HG03520 (cell line): Measurements from ENCODE around the gene A1CF.

ENCODE experiments used
- ATAC-seq: cut with Tn5 transposase; IDR thresholded peaks from one replicate; pipeline ENCODE4 v1.9.1; 2021; ENCODE audit warnings: mild to moderate bottlenecking, moderate library complexity; ENCODE audit not compliant: unreplicated experiment

A1CF gene

DNA sequence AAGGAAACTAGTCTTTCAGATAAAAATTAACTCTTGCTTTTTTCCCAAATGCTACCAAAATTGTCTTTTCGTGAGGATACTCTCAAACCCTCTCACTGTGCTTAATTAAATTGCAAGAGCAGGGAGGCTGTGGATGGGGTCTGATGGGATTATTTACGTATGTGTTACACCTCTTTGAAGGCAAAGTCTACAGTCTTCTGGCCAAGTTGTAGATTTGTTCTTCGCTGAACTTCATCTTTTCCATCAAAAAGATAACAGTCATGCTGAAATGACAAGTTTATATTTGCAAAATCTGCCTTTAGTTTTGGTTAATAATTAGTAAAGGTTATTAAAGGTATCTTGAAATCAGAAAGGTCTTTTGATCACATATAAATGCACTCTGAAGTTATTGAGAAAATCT lies 22.7 kb downstream of the A1CF start:
- no peak for ATAC-seq

DNA sequence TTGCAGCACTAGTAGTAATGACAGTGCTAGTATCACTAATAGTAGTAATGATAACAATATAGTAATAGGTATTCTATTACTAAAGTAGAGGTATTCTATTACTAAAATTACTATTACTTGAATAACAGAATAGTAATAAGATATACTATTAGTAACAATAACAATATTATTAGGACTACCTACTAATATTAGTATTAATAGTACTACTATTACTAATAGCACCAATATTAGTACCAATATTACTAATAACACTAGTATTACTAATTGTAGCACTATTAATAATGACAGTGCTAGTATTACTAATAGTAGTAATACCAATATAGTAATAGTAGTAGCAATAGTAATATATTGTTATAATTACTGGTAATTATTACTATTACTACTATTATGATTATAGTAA lies 24.1 kb downstream of the A1CF start:
- ATAC-seq, result no peak

DNA sequence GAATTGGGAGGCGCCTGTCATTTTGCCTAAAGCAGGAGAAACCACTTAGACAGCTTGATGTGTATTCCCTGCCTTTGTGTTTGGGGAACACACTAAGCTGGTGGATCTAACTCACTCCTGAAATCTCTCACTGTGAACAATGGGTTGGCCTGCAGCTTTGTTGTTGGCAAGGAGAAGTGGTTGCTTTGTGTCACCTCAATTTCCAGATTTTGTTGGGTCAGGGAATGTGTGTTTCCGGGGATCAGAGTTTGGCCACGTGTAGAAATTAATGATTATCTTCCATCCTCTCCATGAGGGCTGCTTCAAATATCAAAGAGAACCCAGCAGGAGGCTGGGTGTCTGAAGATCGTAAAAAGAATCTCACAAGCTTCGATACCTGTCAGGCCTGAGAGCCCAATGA lies 27.8 kb downstream of the A1CF start:
- no peak for ATAC-seq

DNA sequence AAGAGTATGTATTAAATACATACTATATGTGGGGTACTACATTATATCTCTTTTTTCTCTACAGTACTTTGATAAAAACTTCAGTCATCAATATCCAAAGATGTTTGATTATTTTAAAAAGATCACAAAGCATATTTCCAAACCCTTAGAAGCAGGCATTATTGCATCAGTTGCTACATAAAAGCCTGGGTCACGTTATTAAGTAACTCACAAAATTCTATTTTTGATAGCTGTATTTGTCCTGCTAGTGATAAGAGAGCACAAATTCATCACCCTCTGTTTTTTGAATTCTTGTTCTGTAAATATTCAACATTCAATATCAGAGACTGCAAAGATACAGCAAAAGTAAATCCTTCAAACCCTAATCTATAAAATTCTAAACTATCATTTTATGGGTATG lies 30.0 kb downstream of the A1CF start:
- ATAC-seq, result no peak

DNA sequence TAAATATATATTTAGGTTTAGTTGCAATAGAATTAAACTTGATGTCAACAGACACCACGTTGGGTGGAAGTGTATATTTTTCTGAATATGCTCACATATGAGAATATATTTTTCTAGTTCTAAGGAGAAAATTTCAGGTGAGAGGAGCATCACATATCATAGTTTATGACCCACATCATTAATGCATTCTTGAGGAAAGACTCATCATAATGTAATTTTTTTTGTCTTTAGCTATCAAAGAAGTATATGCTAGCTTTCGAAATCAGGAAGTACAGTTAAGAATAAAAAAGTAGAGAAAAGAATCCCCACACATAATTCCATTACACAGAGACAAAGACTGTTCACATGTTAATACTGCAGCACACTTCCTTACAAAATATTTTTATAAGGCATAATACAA lies 30.4 kb downstream of the A1CF start:
- no peak for ATAC-seq

DNA sequence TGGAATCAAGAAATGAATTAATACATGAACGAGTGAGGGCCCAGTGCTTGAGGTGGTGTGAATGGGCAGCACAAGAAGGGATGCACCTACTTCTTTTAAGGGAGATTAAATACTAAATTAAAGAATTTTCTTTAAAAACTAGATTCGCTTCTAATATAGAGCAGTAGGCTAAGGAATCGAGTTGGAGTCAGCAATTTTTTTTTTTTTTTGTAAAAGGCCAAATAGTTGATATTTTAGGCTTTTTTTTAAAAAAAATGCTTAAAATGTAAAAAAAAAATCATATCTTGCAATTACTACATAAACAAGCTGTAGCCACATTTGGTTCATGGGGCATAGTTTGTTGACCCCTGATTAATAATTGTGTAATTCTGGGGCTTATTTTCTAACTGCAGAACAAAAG lies 31.9 kb downstream of the A1CF start:
- no peak for ATAC-seq

DNA sequence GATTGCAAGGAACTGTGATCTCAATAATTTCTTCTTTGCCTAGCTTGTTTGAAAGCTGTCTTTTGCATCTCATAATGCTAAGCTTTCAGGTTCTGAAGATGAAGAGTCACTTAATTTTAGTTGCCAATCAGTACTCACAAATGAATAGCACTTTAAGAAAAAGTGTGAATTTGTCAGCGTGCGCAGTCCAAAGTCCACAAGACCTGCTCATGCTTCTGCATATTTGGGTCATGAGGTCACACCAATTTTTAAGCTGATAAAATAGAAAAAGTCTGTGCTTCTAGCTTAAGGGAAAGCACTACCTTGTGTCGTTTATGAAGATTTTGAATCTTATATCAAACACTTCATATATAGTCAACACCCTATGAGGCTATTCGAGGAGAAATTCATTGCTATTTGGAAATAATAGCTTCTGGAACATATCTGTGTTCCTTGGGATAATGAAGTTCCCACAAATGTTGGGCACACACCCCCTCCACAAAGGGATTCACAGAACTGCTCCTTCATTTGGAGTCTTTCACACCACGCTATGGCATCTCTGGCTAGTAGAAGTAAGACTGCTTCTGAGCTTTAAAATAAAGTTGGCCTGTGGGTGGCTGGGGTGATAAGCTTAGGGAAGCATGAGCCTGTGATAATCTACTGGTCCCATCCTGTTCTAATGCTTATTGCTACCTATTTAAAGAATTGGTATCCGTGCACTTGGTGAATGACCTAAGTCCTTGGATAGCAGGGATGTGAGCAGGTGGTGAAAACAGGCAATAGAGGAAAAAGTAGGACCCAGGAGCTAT lies 33.3 kb downstream of the A1CF start:
- ATAC-seq, result no peak

DNA sequence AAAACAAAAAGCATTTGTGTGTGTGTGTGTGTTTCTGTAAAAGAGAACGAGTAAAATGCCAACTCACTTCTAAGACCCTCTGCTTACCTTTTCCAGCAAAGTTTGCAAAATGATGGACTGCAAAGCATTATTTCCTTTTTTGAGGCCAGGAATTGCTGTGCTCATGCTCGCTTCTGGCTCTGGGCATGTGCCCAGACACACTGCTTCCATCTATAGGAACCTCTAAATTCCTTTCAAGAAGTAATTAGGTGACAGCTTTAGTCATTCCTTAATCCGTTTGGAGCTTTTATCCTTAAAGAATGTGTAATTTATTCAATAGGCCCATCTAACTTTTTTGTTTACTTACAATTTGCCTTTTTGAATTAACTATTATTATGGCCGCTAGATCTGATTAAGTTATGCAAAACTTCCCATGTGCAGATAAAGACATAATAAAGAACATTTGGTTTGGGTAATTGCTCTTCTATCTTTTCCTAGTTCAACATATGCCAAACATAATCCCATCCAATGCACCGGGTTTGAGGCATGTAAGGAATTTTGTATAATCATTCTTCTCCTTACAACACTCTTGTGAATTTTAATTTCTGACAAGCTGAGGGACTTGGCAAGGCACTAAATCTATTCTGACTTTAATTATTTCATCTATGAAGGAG lies 34.7 kb downstream of the A1CF start:
- no peak for ATAC-seq

DNA sequence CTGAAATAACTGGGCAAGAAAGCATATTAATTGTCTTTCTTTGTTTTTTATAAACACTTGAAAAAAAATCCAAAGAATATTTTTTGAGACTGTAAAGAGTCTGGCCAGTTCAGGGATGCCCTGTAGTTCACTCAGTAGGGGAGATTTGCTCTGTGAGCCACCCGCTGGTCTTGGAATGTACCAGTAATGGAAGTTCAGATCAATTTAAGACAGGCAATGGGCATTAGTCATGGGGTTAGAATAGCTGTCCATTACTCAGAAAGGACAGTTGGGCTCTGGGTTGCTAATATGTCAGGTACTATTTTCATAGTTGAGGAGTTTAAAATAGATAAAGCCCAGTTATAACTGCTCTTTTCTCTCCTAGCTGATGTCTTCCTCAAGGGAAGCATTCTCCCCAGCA lies 38.7 kb downstream of the A1CF start:
- ATAC-seq, result no peak

DNA sequence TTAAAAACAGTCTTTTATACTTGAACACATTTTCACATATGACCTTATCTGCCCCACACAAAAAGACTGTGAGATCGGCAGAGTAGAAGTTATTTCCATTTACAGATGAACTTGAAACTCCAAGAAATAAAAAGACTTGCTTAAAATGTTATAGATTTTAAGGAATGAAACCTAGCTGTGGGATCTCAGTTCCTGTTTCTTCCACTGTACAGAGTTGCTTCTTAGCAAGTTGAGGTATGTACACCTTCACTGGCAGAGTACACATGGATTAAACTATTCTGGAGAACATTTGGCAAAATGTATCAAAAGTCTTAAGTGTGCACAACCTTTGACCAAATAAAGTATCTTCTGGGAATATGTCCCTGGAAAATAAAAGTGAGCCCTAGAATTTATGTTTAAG lies 48.3 kb downstream of the A1CF start:
- ATAC-seq, result no peak

DNA sequence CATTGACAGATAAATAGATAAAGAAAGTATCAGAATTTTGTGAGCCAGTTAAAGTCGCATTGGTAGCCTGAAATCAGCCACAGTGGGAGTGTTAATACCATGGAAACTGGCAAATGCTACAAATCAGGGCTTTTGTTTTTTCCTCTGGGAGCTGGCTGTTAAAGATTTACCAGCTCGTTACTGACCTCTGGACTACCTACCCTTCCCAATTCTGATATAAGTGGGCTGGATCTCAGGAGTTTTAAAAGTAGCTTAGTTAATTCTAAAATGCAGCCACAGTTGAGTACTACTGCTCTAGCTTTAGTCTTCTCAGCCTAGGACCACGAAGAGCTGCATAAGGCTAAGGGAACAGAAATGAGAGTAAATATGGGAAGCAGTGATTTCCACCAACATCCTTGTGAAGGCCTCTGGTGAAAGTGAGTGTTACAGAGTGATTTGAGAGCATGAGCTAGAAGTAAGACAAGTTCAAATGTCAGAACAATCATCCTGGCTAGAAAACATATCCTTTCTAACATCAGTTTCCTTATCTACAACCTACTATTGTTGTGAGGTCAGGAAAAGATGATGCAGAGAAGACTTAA lies 53.2 kb downstream of the A1CF start:
- no peak for ATAC-seq

DNA sequence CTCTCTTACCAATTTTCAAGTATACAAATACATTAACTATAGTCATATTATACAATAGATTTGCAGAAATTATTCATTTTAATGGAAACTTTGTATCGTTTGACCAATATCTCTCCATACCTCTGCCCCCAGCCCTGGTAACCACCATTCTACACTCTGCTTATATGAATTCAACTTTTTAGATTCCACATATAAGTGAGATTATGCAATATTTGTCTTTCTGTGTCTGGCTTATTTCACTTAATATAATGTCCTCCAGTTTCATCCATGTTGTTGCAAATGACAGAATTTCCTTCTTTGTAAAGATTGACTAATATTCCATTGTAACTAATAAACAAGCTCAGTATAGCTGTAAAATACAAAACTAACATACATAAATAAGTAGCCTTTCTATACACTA lies 55.4 kb downstream of the A1CF start:
- no peak for ATAC-seq

DNA sequence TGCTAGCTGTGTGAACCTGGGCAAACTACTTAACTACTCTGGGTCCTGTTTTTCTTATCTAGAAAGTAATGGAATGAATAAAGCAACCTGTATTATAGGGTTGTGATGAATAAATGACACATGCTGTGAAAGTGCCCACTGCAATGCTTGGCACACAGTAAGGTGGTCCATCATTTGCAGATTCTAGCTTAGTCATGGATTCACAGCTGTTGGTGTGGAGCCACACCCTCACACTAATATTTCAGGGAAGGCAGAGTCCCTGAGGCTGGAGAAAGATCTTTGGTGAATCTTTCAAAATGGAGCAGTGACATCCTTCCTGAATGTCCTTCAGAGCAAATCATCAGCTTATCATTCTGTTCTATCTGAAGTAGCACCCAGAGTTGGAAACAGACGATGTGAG lies 60.6 kb downstream of the A1CF start:
- ATAC-seq, result no peak

DNA sequence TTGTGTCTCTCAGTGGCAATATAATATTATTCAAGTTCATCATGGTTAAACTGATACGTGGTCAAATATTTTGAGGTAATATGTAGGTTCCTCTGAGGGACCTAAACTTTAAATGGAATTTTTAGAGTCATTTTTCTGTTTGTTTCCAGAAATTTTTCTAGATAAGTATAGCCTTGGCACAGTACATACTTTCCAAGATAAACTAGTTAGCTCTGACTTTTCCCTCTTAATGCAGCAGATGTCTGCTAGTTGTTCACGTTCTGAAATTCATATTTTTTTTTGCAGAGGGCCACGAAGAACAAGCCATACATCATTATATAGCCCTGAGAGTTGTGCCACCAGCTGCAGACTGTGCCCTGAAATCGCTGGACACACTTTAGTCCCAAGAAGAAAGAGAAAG lies 61.6 kb downstream of the A1CF start:
- ATAC-seq, result no peak

DNA sequence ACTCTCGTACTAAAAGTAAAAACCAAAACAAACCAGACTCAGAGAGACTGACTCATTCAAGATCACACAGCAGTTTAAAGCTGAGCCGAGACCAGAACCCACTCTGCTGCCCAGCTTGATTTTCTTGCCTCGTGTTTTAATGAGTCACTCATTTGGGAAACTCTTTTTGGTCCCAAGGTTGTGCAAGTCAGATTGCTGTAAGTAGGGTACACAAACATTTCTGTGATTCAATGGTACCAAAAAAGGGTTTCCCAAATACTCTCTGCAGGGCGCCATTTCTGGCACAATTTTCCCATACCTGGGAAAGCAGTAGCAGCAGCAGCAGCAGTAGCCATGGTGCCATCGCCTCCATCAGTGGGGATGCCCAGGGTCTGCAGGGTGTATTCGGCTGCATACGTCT lies 75.8 kb downstream of the A1CF start:
- no peak for ATAC-seq

DNA sequence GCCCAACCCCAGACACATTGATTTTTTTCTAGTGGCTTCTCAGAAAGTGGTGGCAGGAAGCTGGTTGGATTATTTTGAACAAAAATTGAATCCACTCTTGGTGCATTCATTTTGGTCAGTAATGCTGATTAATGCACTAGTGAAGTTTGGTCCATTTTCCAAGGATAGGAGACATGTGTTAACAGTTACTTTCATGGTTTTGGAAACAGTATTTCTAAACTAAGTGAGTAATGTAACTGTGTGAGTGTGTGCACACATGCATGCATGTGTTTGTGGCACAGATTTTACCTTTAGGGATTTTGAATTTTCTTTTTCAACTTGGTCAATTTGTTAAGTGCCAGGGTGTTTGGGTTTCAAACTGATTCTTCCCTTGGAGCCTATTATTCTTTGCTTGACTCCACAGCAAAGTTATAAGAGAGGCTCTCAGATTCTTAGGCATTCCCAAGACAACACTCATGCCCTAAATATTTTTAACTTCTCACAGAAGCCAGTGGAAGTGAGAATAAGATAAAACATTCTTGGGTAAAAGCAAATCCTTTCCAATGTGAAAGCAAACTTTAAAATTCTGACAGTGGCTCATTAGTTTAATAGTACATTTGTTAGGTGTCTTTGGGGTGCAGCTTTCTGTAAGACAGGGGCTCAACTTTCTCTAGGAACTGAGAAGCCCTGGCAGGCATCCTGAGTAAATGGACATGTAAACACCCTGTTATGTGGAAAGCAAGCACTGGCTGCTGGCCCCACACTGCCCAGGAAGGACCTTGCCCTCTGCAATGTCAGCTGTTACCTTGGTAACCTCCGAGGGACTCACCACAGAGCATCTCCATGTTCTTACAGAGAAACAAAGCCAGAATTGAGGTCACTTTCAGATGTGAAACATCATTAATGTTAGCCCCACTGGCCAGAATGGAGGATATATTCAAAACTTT lies 77.3 kb downstream of the A1CF start:
- ATAC-seq, result no peak

DNA sequence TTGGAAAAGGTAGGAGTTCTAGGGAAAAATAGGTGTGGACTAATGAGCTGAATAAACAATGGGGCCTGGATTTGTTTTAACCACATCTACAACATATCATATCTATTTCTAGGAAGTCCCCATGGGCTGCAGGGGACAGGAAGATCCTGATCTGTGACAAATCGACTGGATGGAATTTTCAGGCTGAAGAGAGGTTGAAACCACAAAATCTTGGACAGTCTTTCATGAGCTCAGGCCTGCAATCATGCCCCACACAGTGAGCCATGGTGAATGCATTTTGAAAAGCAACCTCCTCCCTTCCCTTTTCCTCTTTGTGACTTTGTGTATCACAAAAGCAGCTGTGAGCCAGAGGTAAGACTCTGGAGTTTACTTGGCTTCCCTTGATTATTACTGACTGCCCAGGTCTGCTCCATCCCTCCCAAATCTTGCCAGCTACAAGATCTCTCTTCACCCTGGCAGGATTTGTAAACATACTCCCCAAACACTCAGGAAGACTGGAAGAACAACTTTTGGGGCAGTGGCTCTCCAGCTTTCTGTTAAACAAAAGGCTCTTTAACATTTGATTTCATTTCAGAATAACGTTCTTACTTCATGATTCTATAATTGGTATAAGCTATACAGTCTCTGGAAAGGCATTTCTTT lies 79.3 kb downstream of the A1CF start:
- no peak for ATAC-seq

DNA sequence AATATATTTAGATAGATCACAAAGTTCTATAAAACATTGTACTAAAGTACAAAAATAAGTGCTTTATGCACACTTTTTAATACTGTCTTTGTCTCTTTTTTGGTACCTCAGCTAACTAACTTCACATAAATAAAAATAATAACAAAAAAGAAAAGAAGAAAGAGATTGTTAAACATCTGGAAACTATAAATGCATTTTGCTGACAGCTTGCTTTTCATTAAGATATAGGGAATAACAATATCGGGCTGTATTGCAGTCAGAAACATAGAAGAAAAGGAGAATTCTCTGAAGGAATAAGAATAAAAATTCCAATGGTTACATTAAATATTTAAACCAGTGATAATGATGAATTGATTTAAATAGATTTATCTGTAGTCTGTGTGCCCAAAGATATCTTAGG lies 85.8 kb downstream of the A1CF start:
- ATAC-seq, result no peak

DNA sequence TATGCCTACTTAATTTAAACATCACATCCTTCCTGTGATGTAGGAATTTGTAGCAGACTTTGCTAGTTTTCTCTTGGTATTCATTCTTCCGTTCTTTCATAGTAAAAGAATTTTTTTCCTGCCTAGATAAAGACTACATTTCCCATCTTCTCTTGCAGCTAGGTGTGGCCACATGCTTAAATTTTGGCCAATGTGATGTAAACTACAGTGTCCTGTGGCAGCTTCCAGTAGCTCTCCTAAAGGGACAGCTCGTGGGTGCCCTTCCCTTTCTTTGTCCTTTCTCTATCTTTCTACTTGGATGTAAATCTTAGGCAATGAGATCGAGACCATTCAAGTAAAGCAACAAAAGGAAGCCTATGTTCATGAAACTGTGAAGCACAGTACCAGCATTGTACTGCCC lies 87.1 kb downstream of the A1CF start:
- ATAC-seq, result no peak

DNA sequence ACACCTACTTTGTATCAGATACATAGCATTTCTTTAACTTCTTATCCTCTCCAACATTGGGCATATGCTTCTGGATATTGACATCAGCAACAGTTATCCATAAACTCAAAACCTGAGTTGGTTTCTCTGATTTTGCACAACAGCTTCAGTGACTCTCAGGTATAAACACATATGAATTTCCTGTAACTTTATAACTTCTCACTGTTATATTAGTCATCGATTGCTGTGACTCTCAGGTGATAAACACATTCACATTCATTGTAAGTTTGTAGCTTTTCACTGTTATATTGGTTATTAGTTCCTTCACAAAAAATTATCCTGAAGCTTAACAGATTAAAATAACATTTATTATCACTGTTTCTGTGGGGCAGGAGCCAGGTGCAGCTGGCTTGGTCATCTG lies 88.7 kb downstream of the A1CF start:
- no peak for ATAC-seq

DNA sequence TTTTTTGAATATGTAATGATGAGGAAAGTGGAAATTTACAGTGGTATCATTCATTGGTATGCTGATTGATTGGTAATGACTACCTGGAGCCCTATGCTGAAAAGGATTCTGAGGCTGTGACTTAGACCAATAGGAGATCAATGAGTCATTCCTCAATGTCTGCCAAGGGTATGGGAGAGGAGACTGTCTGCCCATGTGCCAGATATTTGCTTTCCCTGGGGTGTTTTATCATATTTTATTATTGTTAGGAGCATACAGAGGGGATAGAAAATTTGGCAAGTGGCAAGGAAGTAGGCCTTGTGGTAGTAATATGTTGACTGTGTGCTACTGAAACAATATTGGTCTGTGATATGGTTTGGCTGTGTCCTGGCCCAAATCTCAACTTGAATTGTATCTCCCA lies 90.9 kb downstream of the A1CF start:
- ATAC-seq, result no peak
